Endothelial cell (in vitro differentiated cells): Measurements from ENCODE around the gene TBX3. TPM values are rescaled to one million over a fixed set of nuclear protein-coding genes. Genes with fewer than 3 reads are reported as not detected.

Experiments
- DNase-seq: peaks from one replicate; pipeline ENCODE4 v3.0.0; 2021; ENCODE audit warnings: low spot score
- H3K27ac Mint-ChIP-seq: one replicate; pipeline ENCODE4 v1.8.0; 2021; ENCODE audit warnings: mixed read lengths, inconsistent platforms; ENCODE audit not compliant: unreplicated experiment
- H3K27me3 Mint-ChIP-seq: one replicate; pipeline ENCODE4 v1.8.0; 2021; ENCODE audit warnings: mild to moderate bottlenecking, moderate library complexity, mixed read lengths, inconsistent platforms; ENCODE audit not compliant: unreplicated experiment
- H3K36me3 Mint-ChIP-seq: one replicate; pipeline ENCODE4 v1.8.0; 2021; ENCODE audit warnings: mild to moderate bottlenecking, low read depth, mixed read lengths, inconsistent platforms; ENCODE audit not compliant: unreplicated experiment
- H3K4me1 Mint-ChIP-seq: one replicate; pipeline ENCODE4 v1.8.0; 2021; ENCODE audit warnings: mild to moderate bottlenecking, mixed read lengths, inconsistent platforms; ENCODE audit not compliant: unreplicated experiment
- H3K4me3 Mint-ChIP-seq: one replicate; pipeline ENCODE4 v1.8.0; 2021; ENCODE audit warnings: mild to moderate bottlenecking, mixed read lengths, inconsistent platforms; ENCODE audit not compliant: unreplicated experiment
- H3K9me3 Mint-ChIP-seq: one replicate; pipeline ENCODE4 v1.8.0; 2021; ENCODE audit warnings: mixed read lengths, inconsistent platforms; ENCODE audit not compliant: unreplicated experiment
- CTCF ChIP-seq: fragments of 200-600 bp; sonication (generic); IDR thresholded peaks from one replicate; pipeline ENCODE4 v1.5.0; 2021; ENCODE audit warnings: antibody characterized with exemption; ENCODE audit not compliant: unreplicated experiment
- total RNA-seq: library from RNA; stranded (reverse); fragmentation: NEBNext Ultra II Directional; extraction: Animal tissue kit (Norgen Biotek cat#: 25700); gene quantifications from one replicate; pipeline ENCODE4 v1.2.1, GENCODE V29; 2021; ENCODE audit not compliant: unreplicated experiment

TBX3 gene
- total RNA-seq, 1 donor from 2014 or later, result 0.41 TPM

DNA sequence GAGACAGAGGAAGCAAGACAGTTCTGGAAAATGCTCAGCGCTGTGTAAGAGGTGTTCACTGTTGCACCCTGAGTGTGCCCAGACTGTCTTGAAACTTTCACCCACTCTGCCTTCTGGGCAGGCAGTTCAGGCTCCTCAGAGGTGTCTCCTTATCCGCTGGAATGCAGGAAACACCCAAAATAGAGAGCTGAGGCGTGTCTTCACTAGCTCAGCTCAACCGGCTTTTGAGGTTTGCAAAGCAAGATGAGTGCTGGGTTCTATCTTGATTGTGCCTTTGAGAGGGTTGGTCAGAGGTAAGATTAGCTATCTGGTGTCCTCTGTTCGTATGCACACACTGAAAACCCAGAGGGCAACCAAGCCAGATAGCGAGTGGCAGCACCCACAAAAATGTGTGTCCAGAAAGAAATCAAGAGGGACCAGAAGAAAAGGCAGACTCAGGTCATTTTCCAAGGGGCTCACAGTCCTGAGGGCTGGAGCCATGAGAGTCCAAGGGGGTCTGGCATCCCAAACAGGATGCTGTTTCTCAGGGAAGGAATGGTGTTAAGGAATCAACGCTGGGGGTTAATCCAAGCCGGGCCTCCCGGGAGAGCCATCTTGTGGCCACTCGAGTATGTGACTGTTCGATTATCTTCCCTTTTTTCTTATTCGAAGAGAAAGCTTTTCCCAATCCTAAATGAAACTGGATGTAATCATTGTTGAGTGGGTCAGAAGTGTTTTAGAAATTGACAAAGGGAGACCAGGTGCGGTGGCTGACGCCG is 47.1 kb downstream of the TBX3 start:
- H3K9me3 Mint-ChIP-seq, result no peaks in the 10 kb centered on the region
- no peak overlapping the region for H3K27ac Mint-ChIP-seq
- H3K27me3 Mint-ChIP-seq, result no peaks in the 10 kb centered on the region
- H3K4me3 Mint-ChIP-seq, result no peak overlapping the region
- H3K4me1 Mint-ChIP-seq, result no peaks in the 10 kb centered on the region
- H3K36me3 Mint-ChIP-seq, result no peaks in the 10 kb centered on the region
- DNase-seq, result peak; percentile 16
- no peak for TF ChIP-seq CTCF

DNA sequence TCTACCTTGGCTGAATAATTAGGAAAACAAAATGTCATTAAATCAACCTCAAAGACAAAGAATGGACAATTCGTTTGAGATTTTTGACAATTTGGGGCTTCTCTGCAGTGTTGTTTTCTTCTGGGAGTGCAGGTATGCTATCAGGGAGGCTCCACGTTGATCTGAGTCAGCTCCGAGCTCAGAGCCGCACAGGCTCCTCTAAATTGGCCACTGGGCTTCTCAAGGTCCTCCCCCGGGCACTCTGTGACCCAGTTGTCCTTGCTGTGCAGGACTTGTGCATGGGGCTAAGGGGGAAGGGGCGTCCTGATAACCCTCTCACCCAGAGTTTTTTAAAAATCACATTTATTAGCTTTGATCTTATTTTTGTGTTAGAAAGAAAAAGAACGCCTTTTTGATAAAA is 52.7 kb downstream of the TBX3 start:
- no peak for TF ChIP-seq CTCF
- Mint-ChIP-seq H3K4me1 (no peaks in the 10 kb centered on the region), H3K27me3 (no peaks in the 10 kb centered on the region), H3K36me3 (peaks cover 3% of the 10 kb centered on the region), H3K4me3 (no peak overlapping the region), H3K27ac (no peak overlapping the region), H3K9me3 (no peaks in the 10 kb centered on the region)
- no peak for DNase-seq

DNA sequence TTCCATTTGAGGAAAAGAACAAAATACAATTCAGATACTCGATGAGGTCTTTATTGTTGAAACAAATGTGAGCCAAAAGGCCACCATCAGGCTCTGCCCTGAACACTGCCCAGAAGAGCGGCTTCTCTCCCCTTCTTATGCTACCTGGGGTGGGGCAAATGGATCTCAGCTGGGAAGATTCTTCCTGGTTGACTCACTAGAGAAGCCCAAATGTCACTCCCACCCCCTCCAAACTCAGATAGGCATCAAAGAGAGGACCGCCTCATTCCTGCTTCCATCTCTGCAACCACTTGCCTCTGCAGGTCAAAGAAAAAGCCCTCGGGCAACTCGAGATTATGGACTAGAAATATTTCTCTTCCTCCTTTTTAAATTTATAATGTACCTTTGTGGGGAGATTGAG is 55.8 kb downstream of the TBX3 start:
- Mint-ChIP-seq H3K4me1 (no peaks in the 10 kb centered on the region), H3K4me3 (no peak overlapping the region), H3K9me3 (no peaks in the 10 kb centered on the region), H3K27ac (no peak overlapping the region), H3K27me3 (no peaks in the 10 kb centered on the region), H3K36me3 (peaks cover 3% of the 10 kb centered on the region)
- DNase-seq, result no peak
- no peak for TF ChIP-seq CTCF

GRCh38 chr12:114627393-114627792 is 56.6 kb downstream of the TBX3 start:
- H3K27ac Mint-ChIP-seq, result no peak overlapping the region
- DNase-seq, result no peak
- no peak for TF ChIP-seq CTCF
- H3K27me3 Mint-ChIP-seq, result no peaks in the 10 kb centered on the region
- no peaks in the 10 kb centered on the region for H3K4me1 Mint-ChIP-seq
- no peaks in the 10 kb centered on the region for H3K9me3 Mint-ChIP-seq
- H3K4me3 Mint-ChIP-seq, result no peak overlapping the region
- peaks cover 3% of the 10 kb centered on the region for H3K36me3 Mint-ChIP-seq

GRCh38 chr12:114625294-114625851 is 58.6 kb downstream of the TBX3 start:
- Mint-ChIP-seq H3K27ac (no peak overlapping the region), H3K9me3 (no peaks in the 10 kb centered on the region), H3K4me3 (no peak overlapping the region), H3K36me3 (peaks cover 2% of the 10 kb centered on the region), H3K4me1 (no peaks in the 10 kb centered on the region), H3K27me3 (no peaks in the 10 kb centered on the region)
- peak; percentile 79 for DNase-seq
- TF ChIP-seq CTCF, result peak; percentile 83
